Sigmoid colon (tissue), 4 donors: ENCODE results near the gene FAM221A.
"Not testable (repeated sequence)": the region's sequence is repeated elsewhere in the genome, so short reads cannot be mapped to it uniquely, and the experiment has no call there.

Source experiments
- CTCF ChIP-seq, 4 experiments: fragments of 450-650 bp in 3 of 4; fragments of 200-600 bp in 1 of 4; IDR thresholded peaks; one replicate each; pipeline ENCODE4 v1.5.1; 2016 to 2019; ENCODE audit warnings: antibody characterized with exemption in 4 of 4, mild to moderate bottlenecking in 3 of 4, moderate library complexity in 2 of 4
- EP300 ChIP-seq, 4 donors: sonication (generic); formaldehyde crosslinking; IDR thresholded peaks; one replicate each; pipeline ENCODE4 v1.6.1; 2017; ENCODE audit warnings: antibody characterized with exemption in 4 of 4
- POLR2A ChIP-seq, 2 donors: fragments of 450-650 bp; IDR thresholded peaks; one replicate each; pipeline ENCODE4 v1.6.1; 2016; ENCODE audit warnings: antibody characterized with exemption in 2 of 2, mild to moderate bottlenecking in 2 of 2, moderate library complexity in 2 of 2

DNA sequence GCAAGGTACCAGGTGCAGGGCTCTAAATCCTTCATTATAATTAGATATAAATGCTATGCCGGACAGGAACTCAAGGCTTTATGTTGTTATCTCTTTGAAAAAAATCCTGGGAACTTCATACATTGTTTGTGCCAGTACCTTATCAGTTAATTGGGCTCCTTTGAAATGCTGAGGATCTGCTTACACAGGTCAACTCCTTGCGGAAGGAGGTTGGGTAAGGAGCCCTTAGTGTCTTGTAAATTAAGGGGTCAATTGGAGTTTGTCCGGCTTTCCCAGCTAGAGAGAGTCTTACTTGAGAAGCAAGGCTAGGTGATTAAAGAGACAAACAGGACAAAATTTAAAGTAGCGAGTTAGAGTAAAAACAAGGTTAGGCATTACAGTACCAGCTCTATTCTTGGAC, 44.1 kb downstream of the FAM221A start:
- not testable (repeated sequence) for TF ChIP-seq CTCF, EP300, POLR2A (IDR thresholded peaks at IDR 0.05)
